GM12873 (cell line): Measurements from ENCODE around the gene AKAP13.

Experiments used
- CTCF ChIP-seq: IDR thresholded peaks from 2 replicates; pipeline ENCODE4 v1.5.1; 2012; ENCODE audit warnings: low read depth, mild to moderate bottlenecking, moderate library complexity, low read length, control low read depth; ENCODE audit not compliant: insufficient read depth; ENCODE audit errors: missing control alignments

Gene AKAP13

GRCh38 chr15:85771781-85772445 lies 391.5 kb downstream of the AKAP13 start:
- no peak for TF ChIP-seq CTCF

GRCh38 chr15:85772668-85773067 lies 392.3 kb downstream of the AKAP13 start:
- no peak for TF ChIP-seq CTCF

- no peak for TF ChIP-seq CTCF
These were observed 392.8 kb downstream of the AKAP13 start for GRCh38 chr15:85773249-85773648.

GRCh38 chr15:85773970-85774369 lies 393.6 kb downstream of the AKAP13 start:
- TF ChIP-seq CTCF: no peak

- TF ChIP-seq CTCF: no peak
These were observed 397.1 kb downstream of the AKAP13 start for GRCh38 chr15:85777250-85778106.

- no peak for TF ChIP-seq CTCF
These were observed 397.8 kb downstream of the AKAP13 start for GRCh38 chr15:85778107-85778776.

GRCh38 chr15:85779249-85779648 lies 398.8 kb downstream of the AKAP13 start:
- TF ChIP-seq CTCF: no peak
